Measurements from ENCODE around the gene HOXC4.

- TF ChIP-seq CTCF (IDR thresholded peaks at IDR 0.05; ENCODE audit: poor library complexity, severe bottlenecking) = no peak
- TF ChIP-seq EZH2 (IDR thresholded peaks at IDR 0.05; ENCODE audit: borderline replicate concordance, insufficient read depth, low read length, poor library complexity, severe bottlenecking) = no peak
These were observed 1.7 kb upstream of the HOXC4 start for GRCh38 chr12:54051874-54052437.
